ENCODE results near the gene SH2D4B. TPM values are rescaled to one million over a fixed set of nuclear protein-coding genes. Genes with fewer than 3 reads are reported as not detected.

The SH2D4B gene
- total and polyA plus RNA-seq, 2 donors (not counting 3 experiments of a cell fraction or from before 2014, with no cell fraction given), result not detected

DNA sequence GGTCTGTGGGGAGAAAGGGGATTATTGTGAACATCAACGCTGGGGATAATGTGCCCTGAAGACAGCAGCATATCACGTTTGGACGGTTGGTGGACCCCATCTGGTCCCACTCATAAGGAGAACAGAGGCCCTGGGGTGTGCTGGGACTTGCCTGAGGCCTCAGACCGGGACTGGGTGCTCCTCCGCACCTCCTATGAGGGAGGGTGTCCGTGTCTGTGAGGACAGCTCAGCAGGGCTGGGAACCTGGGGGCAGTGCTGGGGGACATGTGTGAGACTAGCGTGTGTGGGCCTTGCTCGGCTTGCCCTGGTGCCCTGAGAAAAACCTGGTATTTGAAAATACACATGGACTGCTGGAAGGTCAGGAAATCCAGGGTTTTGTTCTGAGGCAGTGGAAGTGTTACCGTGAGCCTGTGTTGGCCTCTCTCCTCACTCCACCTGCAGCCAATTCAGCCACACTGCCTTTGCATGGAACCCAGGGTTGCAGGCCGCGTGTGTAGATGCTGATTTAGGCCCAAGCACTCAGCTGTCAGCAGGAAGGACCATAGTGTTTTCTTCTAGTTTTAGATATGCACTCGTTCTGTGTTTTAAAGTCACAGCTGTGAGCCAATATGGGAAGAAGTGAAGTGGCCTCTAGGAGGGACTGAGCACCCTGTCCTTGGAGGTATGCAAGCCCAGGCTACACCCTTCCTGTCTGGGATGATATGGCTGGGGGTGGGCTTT lies 13.4 kb upstream of the SH2D4B start:
- TF ChIP-seq, protein P1, sequence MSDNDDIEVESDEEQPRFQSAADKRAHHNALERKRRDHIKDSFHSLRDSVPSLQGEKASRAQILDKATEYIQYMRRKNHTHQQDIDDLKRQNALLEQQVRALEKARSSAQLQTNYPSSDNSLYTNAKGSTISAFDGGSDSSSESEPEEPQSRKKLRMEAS (IDR thresholded peaks at IDR 0.05; ENCODE audit: insufficient read depth, insufficient read length), result no peak
- TF ChIP-seq EZH2 (IDR thresholded peaks at IDR 0.05; ENCODE audit: borderline replicate concordance, low read depth, low read length, severe bottlenecking), result no peak
- peak; percentile 39 for TF ChIP-seq POLR2A (IDR thresholded peaks at IDR 0.05; ENCODE audit: low read depth, low read length)
- TF ChIP-seq POLR2AphosphoS5 (IDR thresholded peaks at IDR 0.05; ENCODE audit: insufficient read depth, low read depth, low read length), result peak; percentile 60
- dilution Hi-C loops (cut with MboI; ENCODE audit: extremely low pct_ligation_motif_present, low sequenced_read_pairs), result no loop called here
- BruUV-seq (replicated peaks), result no TSS peak
- Histone ChIP-seq H3K9ac (replicated peaks; ENCODE audit: extremely low read depth, insufficient read depth, low read length) (no peak overlapping the region), H4K20me1 (replicated peaks; ENCODE audit: control insufficient read depth, extremely low read depth, insufficient read depth, low read length) (no peaks in the 10 kb centered on the region), H3K79me2 (ENCODE audit: control insufficient read depth, insufficient read depth, low read length) (no peaks in the 10 kb centered on the region), H3K9me3 (replicated peaks; ENCODE audit: control insufficient read depth, insufficient read depth, low read length) (no peaks in the 10 kb centered on the region), H3K27ac (ENCODE audit: insufficient read depth, low read depth, low read length) (no peak overlapping the region), H2AFZ (ENCODE audit: low read depth, low read length) (no peak overlapping the region), H3K4me3 (replicated peaks in 1 of 3; ENCODE audit: insufficient read depth in 1 of 3, low read depth in 1 of 3, low read length in 3 of 3) (no peak overlapping the region), H3K9me1 (replicated peaks; ENCODE audit: control insufficient read depth, extremely low read depth, insufficient read depth, low read length) (no peaks in the 10 kb centered on the region), H3K4me1 (ENCODE audit: control insufficient read depth, extremely low read depth, insufficient read depth, low read length) (no peaks in the 10 kb centered on the region), H3K27me3 (ENCODE audit: control insufficient read depth in 2 of 2, insufficient read depth in 2 of 2, low read length in 2 of 2) (no peaks in the 10 kb centered on the region), H3K36me3 (ENCODE audit: control insufficient read depth in 2 of 2, extremely low read depth in 1 of 2, insufficient read depth in 2 of 2, low read length in 2 of 2) (peaks cover 7 to 16% of the 10 kb centered on the region in 2 experiments), H3K4me2 (ENCODE audit: insufficient read depth, low read length) (no peak overlapping the region)
- intact Hi-C loops (cut with micrococcal nuclease), result no loop called here
- CTCF ChIA-PET, result interaction anchor here (1.0 to 1.6 kb wide), 3 partner anchors 12 to 80 kb away, joined by 3 to 8 read pairs (median 4); no protein-coding TSS in a partner anchor
- FAIRE-seq (peak; percentile 48), DNase-seq (ENCODE audit: low read depth, low spot score) (no peak)
- POLR2A ChIA-PET, result interaction anchor here (0.6 kb wide), 1 partner anchor 144 kb away, joined by 3 read pairs; no protein-coding TSS in a partner anchor

DNA sequence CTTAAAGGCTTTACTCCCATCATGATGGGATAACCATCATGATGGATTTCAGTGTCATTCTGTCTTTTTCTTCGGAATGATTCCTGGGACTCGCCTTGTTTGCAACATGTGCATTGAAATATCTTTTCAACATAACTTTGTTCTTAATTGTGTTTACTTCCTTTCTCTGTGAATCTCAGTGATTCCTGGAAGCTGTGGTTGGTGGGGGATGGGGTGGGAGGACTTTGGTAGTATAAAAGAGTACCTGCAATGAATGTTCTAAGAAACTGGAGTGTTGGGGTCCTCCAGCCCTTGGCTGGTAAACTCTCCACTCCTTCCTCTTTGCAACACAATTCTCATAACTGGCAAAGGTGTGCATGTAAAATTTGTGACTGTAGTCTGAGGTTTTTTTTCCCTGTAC lies 11.5 kb upstream of the SH2D4B start:
- no TSS peak for BruUV-seq (replicated peaks)
- Histone ChIP-seq H3K9me3 (replicated peaks; ENCODE audit: control insufficient read depth, insufficient read depth, low read length) (no peaks in the 10 kb centered on the region), H3K27ac (ENCODE audit: insufficient read depth, low read depth, low read length) (no peak overlapping the region), H3K9ac (replicated peaks; ENCODE audit: extremely low read depth, insufficient read depth, low read length) (no peak overlapping the region), H3K27me3 (ENCODE audit: control insufficient read depth in 2 of 2, insufficient read depth in 2 of 2, low read length in 2 of 2) (no peaks in the 10 kb centered on the region), H3K4me3 (replicated peaks in 1 of 3; ENCODE audit: insufficient read depth in 1 of 3, low read depth in 1 of 3, low read length in 3 of 3) (no peak overlapping the region), H3K9me1 (replicated peaks; ENCODE audit: control insufficient read depth, extremely low read depth, insufficient read depth, low read length) (no peaks in the 10 kb centered on the region), H3K4me2 (ENCODE audit: insufficient read depth, low read length) (no peak overlapping the region), H3K4me1 (ENCODE audit: control insufficient read depth, extremely low read depth, insufficient read depth, low read length) (no peaks in the 10 kb centered on the region), H3K79me2 (ENCODE audit: control insufficient read depth, insufficient read depth, low read length) (no peaks in the 10 kb centered on the region), H2AFZ (ENCODE audit: low read depth, low read length) (no peak overlapping the region), H3K36me3 (ENCODE audit: control insufficient read depth in 2 of 2, extremely low read depth in 1 of 2, insufficient read depth in 2 of 2, low read length in 2 of 2) (peaks cover 0 to 2% of the 10 kb centered on the region in 2 experiments), H4K20me1 (replicated peaks; ENCODE audit: control insufficient read depth, extremely low read depth, insufficient read depth, low read length) (no peaks in the 10 kb centered on the region)
- POLR2A ChIA-PET, result no interaction called here
- dilution Hi-C loops (cut with MboI; ENCODE audit: extremely low pct_ligation_motif_present, low sequenced_read_pairs) (no loop called here), intact Hi-C loops (cut with micrococcal nuclease) (no loop called here)
- CTCF ChIA-PET, result no interaction called here
- FAIRE-seq, result no peak
- TF ChIP-seq, protein P2, sequence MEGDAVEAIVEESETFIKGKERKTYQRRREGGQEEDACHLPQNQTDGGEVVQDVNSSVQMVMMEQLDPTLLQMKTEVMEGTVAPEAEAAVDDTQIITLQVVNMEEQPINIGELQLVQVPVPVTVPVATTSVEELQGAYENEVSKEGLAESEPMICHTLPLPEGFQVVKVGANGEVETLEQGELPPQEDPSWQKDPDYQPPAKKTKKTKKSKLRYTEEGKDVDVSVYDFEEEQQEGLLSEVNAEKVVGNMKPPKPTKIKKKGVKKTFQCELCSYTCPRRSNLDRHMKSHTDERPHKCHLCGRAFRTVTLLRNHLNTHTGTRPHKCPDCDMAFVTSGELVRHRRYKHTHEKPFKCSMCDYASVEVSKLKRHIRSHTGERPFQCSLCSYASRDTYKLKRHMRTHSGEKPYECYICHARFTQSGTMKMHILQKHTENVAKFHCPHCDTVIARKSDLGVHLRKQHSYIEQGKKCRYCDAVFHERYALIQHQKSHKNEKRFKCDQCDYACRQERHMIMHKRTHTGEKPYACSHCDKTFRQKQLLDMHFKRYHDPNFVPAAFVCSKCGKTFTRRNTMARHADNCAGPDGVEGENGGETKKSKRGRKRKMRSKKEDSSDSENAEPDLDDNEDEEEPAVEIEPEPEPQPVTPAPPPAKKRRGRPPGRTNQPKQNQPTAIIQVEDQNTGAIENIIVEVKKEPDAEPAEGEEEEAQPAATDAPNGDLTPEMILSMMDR (IDR thresholded peaks at IDR 0.05; ENCODE audit: extremely low read depth in 1 of 2, insufficient read depth in 1 of 2, low read depth in 1 of 2, low read length in 2 of 2), result no peak
- TF ChIP-seq MYC (IDR thresholded peaks at IDR 0.05; ENCODE audit: low read depth, low read length), result no peak
- no peak for TF ChIP-seq EZH2 (IDR thresholded peaks at IDR 0.05; ENCODE audit: borderline replicate concordance, low read depth, low read length, severe bottlenecking)
- TF ChIP-seq, protein P1 (IDR thresholded peaks at IDR 0.05; ENCODE audit: insufficient read depth, insufficient read length), result no peak
- TF ChIP-seq POLR2A (IDR thresholded peaks at IDR 0.05; ENCODE audit: low read depth, low read length), result no peak
- TF ChIP-seq JUN (IDR thresholded peaks at IDR 0.05; ENCODE audit: borderline replicate concordance, insufficient read depth, insufficient read length, low read depth), result no peak
- no peak for TF ChIP-seq GATA2 (IDR thresholded peaks at IDR 0.05; ENCODE audit: insufficient read depth, insufficient read length, low read depth, low read length)
- DNase-seq (ENCODE audit: low read depth, low spot score), result no peak

Measured in endothelial cell of umbilical vein (primary cell).